Stomach (tissue), 9 donors: ENCODE data around the gene SH3BGRL2. TPM values are rescaled to one million over a fixed set of nuclear protein-coding genes. Genes with fewer than 3 reads are reported as not detected.

Experiments
- DNase-seq, 2 donors: peaks; one replicate each; pipeline versions ENCODE4 v3.0.0 to v3.0.0-alpha.2; 2013 to 2019
- H3K27ac ChIP-seq, 5 donors: fragments of 200-600 bp in 4 of 5; sonication (generic) in 4 of 5; one replicate each; pipeline ENCODE4 v1.5.1; 2013 to 2019; ENCODE audit warnings: mild to moderate bottlenecking in 1 of 5, moderate library complexity in 1 of 5
- H3K27me3 ChIP-seq, 3 donors: fragments of 200-600 bp; sonication (generic); one replicate each; pipeline ENCODE4 v1.5.1; 2017 to 2019; ENCODE audit warnings: mixed run types in 1 of 3
- H3K36me3 ChIP-seq, 4 donors: fragments of 200-600 bp; sonication (generic); 1 replicate in 3 of 4; 2 replicates in 1 of 4; pipeline ENCODE4 v1.5.1; 2016 to 2019
- H3K4me1 ChIP-seq, 4 donors: fragments of 200-600 bp; sonication (generic); one replicate each; pipeline ENCODE4 v1.5.1; 2016 to 2019
- H3K4me3 ChIP-seq, 4 donors: fragments of 200-600 bp; sonication (generic) in 3 of 4; one replicate each; pipeline ENCODE4 v1.5.1; 2016 to 2019; ENCODE audit warnings: mild to moderate bottlenecking in 1 of 4
- H3K9me3 ChIP-seq, 4 donors: fragments of 200-600 bp; sonication (generic); one replicate each; pipeline ENCODE4 v1.5.1; 2016 to 2019
- EP300 ChIP-seq: sonication (generic); formaldehyde crosslinking; IDR thresholded peaks from one replicate; pipeline ENCODE4 v1.6.1; 2017; ENCODE audit warnings: antibody characterized with exemption
- POLR2A ChIP-seq, 4 donors: fragments of 450-650 bp; IDR thresholded peaks; one replicate each; pipeline ENCODE4 v1.6.1; 2016; ENCODE audit warnings: antibody characterized with exemption in 4 of 4, control low read depth in 2 of 4, mild to moderate bottlenecking in 1 of 4, moderate library complexity in 1 of 4
- POLR2AphosphoS5 ChIP-seq, 3 donors: sonication (generic); formaldehyde crosslinking; IDR thresholded peaks; one replicate each; pipeline ENCODE4 v1.6.1; 2016; ENCODE audit warnings: antibody characterized with exemption in 3 of 3
- WGBS, 5 donors: extraction: QIAGEN DNeasy Blood & Tissue Kit in 3 of 5; methylation state at CpG; one replicate each; pipeline versions ENCODE4 v1.1.5 to v1.1.7; 2013 to 2018; 5-methylcytosine and 5-hydroxymethylcytosine counted together
- intact Hi-C: fragments of 100-400 bp; cut with DNase I; formaldehyde crosslinking; loops from one replicate; pipeline ENCODE4 v1.15.1; 2023; ENCODE audit warnings: low total_unique reads
- polyA plus RNA-seq, 3 donors: library from polyadenylated mRNA; stranded (reverse); fragments of 200-250 nt; gene quantifications; one replicate each; pipeline ENCODE4 v1.2.3, GENCODE V29; 2013
- total RNA-seq, 5 donors: library from RNA; depleted of rRNA; stranded (reverse); fragments of >200 nt; gene quantifications; one replicate each; pipeline versions ENCODE4 v1.1.0 to v1.2.3, GENCODE V29; 2014 to 2016
- TF ChIP-seq, protein P1 (sequence below), 7 experiments: fragments of 450-650 bp in 4 of 7; fragments of 200-600 bp in 3 of 7; sonication (generic) in 3 of 7; IDR thresholded peaks; one replicate each; pipeline ENCODE4 v1.5.1; 2016 to 2019; ENCODE audit warnings: antibody characterized with exemption in 7 of 7, control low read depth in 2 of 7, mild to moderate bottlenecking in 1 of 7
- donor health status: healthy with polysubstance abuse.
- donor health status: Bipolar disorder and iron deficiency.
- donor health status: healthy.

SH3BGRL2 gene
- total and polyA plus RNA-seq, 8 donors = 14.8 to 225 (median 33.3) TPM

DNA sequence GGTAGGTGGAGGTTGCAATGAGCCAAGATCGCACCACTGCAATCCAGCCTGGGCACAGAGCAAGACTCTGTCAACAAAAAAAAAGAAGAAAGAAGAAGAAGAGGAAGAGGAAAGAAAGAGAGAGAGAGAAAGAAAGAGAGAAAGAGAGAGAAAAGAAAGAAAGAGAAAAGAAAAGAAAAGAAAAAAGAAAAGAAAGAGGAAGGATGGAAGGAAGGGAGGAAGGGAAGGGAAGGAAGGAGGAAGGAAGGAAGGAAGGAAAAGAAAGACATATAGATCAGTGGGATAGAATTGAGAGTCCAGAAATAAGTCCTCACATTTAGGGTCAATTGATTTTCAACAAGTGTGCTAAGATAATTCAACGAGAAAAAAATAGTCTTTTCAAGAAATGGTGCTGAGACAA lies 34.0 kb upstream of the SH3BGRL2 start:
- 93 to 97% (median 96%) methylated on average over 2 of the region's 2 CpGs for WGBS, 5 donors
- H3K27me3 ChIP-seq = no peaks in the 10 kb centered on the region
- peaks cover 10 to 22% (median 11%) of the 10 kb centered on the region in 4 donors for H3K4me1 ChIP-seq
- TF ChIP-seq, protein P1, sequence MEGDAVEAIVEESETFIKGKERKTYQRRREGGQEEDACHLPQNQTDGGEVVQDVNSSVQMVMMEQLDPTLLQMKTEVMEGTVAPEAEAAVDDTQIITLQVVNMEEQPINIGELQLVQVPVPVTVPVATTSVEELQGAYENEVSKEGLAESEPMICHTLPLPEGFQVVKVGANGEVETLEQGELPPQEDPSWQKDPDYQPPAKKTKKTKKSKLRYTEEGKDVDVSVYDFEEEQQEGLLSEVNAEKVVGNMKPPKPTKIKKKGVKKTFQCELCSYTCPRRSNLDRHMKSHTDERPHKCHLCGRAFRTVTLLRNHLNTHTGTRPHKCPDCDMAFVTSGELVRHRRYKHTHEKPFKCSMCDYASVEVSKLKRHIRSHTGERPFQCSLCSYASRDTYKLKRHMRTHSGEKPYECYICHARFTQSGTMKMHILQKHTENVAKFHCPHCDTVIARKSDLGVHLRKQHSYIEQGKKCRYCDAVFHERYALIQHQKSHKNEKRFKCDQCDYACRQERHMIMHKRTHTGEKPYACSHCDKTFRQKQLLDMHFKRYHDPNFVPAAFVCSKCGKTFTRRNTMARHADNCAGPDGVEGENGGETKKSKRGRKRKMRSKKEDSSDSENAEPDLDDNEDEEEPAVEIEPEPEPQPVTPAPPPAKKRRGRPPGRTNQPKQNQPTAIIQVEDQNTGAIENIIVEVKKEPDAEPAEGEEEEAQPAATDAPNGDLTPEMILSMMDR (IDR thresholded peaks at IDR 0.05) = no peak
- no peak for TF ChIP-seq POLR2A (IDR thresholded peaks at IDR 0.05)
- TF ChIP-seq EP300 = no peak
- TF ChIP-seq POLR2AphosphoS5 (IDR thresholded peaks at IDR 0.05) = no peak
- H3K4me3 ChIP-seq = no peak overlapping the region
- intact Hi-C loops = no loop called here
- H3K27ac ChIP-seq = no peak overlapping the region
- no peaks in the 10 kb centered on the region for H3K36me3 ChIP-seq
- no peak for DNase-seq
- no peaks in the 10 kb centered on the region for H3K9me3 ChIP-seq

DNA sequence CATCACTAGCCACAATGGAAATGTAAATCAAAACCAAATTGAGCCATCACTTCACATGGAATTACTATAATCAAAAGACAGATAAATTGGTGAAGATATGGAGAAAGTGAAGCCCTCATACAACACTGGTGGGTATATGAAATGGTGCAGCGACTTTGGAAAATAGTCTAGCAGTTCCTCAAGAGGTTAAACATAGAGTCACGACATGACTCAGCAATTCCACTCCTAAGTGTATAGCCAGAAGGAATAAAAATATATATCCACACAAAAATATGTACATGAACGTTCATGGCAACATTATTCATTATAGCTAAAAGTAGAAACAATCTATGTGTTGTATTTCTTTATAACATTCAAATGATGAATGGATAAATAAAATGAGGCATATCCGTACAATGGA lies 33.1 kb upstream of the SH3BGRL2 start:
- intact Hi-C loops = no loop called here
- Histone ChIP-seq H3K36me3 (no peaks in the 10 kb centered on the region), H3K27me3 (no peaks in the 10 kb centered on the region), H3K4me1 (peaks cover 10 to 22% (median 11%) of the 10 kb centered on the region in 4 donors), H3K4me3 (no peak overlapping the region), H3K9me3 (no peaks in the 10 kb centered on the region), H3K27ac (no peak overlapping the region)
- no peak for TF ChIP-seq EP300
- TF ChIP-seq POLR2A (IDR thresholded peaks at IDR 0.05) = no peak
- TF ChIP-seq POLR2AphosphoS5 (IDR thresholded peaks at IDR 0.05) = no peak
- TF ChIP-seq, protein P1 (IDR thresholded peaks at IDR 0.05) = no peak
- DNase-seq = no peak
- WGBS, 5 donors = 69 to 90% (median 89%) methylated on average over 4 of the region's 4 CpGs

DNA sequence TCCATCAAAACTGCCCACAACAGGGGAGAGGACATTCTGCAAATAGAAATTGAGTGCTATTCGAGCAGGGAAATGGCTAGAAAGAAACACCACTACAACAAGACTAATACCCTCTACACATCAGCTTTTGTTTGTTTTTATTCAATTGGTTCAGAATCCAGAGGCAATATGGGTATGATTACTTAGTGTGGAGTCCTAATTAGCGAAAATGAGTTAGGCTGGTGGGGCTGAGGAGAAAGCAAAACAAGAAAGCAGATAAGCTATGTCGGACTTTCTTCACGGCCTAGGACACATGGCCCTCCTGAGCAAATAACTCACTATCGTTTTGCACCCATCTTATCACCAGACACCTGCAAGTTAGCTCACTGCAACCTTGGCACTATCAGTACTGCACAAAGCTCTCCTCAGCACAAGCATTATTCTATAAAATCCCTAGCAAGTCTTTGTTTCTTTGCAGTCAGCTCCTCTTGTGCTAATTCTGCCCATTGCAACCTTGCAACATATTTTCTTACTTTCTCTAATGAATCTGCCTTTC lies 31.3 kb upstream of the SH3BGRL2 start:
- TF ChIP-seq POLR2AphosphoS5 (IDR thresholded peaks at IDR 0.05) = peak in 1 of 3 donors; percentile 50
- TF ChIP-seq EP300 = no peak
- Histone ChIP-seq H3K27ac (peak overlapping the region; percentile 11 to 73 (median 54)), H3K4me1 (peaks cover 10 to 22% (median 11%) of the 10 kb centered on the region in 4 donors), H3K9me3 (no peaks in the 10 kb centered on the region), H3K36me3 (no peaks in the 10 kb centered on the region), H3K27me3 (no peaks in the 10 kb centered on the region), H3K4me3 (no peak overlapping the region)
- intact Hi-C loops = no loop called here
- DNase-seq = no peak
- 29 to 60% (median 37%) methylated on average over 5 of the region's 5 CpGs for WGBS, 5 donors

DNA sequence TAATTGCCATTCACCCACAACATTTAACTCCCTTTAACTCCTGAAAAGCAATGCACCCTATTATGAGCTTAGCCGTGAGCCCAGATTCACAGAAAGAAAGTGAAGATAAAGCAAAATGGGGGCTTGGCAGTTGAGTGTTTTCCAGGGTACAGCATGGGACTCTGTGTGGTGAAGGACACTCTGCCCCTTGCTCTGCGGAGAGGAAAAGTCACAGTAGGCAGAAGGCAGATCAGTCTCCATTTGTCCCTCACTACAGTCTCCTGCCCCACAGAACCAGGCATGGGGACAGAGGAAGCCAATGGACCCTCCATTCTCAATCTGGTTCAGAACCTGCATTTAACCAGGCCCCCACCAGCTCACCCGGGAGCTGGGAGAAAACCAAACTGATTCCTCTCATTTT lies 30.8 kb upstream of the SH3BGRL2 start:
- DNase-seq = no peak
- Histone ChIP-seq H3K9me3 (no peaks in the 10 kb centered on the region), H3K27ac (peak overlapping the region; percentile 51 to 73 (median 61)), H3K4me3 (no peak overlapping the region), H3K27me3 (no peaks in the 10 kb centered on the region), H3K4me1 (peaks cover 10 to 22% (median 11%) of the 10 kb centered on the region in 4 donors), H3K36me3 (no peaks in the 10 kb centered on the region)
- 52 to 66% (median 57%) methylated on average over 3 of the region's 3 CpGs for WGBS, 5 donors
- TF ChIP-seq, protein P1 (IDR thresholded peaks at IDR 0.05) = no peak
- no peak for TF ChIP-seq POLR2A (IDR thresholded peaks at IDR 0.05)
- no peak for TF ChIP-seq EP300
- TF ChIP-seq POLR2AphosphoS5 (IDR thresholded peaks at IDR 0.05) = no peak
- intact Hi-C loops = no loop called here

DNA sequence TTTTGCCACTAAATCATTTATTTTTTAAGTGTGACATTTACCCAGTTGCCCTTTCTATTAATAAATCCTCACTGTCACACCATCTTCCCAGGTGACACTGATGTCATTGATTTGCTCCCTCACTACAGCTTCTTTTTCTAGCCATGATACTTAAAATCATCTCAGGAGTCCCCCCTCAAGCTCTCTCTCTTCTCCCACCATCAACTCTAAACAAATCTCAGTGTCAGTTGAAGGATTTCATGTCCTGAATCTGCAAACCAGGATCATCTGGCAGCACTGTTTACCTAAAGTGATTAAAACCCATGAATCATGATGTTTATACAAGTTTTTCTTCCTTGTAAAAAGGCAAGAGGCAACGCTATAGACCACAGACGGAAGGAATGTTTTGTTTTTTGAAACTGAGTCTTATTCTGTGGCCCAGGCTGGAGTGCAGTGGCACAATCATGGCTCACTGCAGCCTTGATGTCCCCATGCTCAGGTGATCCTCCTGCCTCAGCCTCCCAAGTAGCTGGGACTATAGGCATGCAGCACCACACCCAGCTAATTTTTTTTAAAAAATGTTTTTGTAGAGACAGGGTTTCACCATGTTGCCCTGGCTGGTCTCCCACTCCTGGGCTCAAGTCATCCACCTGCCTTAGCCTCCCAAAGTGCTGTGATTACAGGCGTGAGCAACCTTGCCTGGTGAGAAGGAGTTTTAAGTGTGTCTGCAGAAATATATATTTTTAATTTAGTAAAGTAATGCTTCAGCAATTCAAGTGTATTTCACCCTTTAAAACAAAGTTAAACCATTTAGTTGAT lies 30.1 kb upstream of the SH3BGRL2 start:
- Histone ChIP-seq H3K27me3 (no peaks in the 10 kb centered on the region), H3K4me3 (no peak overlapping the region), H3K4me1 (peaks cover 10 to 26% (median 11%) of the 10 kb centered on the region in 4 donors), H3K36me3 (no peaks in the 10 kb centered on the region), H3K9me3 (no peaks in the 10 kb centered on the region), H3K27ac (peak overlapping the region; percentile 54 to 80 (median 65))
- TF ChIP-seq EP300 (no peak), POLR2AphosphoS5 (IDR thresholded peaks at IDR 0.05) (peak in 1 of 3 donors; percentile 56)
- intact Hi-C loops = no loop called here
- WGBS, 5 donors = 27 to 43% (median 34%) methylated on average over 3 of the region's 3 CpGs
- DNase-seq = peak in 1 of 2 donors; percentile 66
